Epidermal melanocyte (primary cell): ENCODE data around the gene GPLD1.

Experiments used
- DNase-seq: peaks from one replicate; pipeline ENCODE4 v3.0.0; 2011; ENCODE audit warnings: low spot score; ENCODE audit not compliant: insufficient read length

The GPLD1 gene

GRCh38 chr6:24455061-24455460 lies 34.3 kb downstream of the GPLD1 start:
- no peak for DNase-seq

DNA sequence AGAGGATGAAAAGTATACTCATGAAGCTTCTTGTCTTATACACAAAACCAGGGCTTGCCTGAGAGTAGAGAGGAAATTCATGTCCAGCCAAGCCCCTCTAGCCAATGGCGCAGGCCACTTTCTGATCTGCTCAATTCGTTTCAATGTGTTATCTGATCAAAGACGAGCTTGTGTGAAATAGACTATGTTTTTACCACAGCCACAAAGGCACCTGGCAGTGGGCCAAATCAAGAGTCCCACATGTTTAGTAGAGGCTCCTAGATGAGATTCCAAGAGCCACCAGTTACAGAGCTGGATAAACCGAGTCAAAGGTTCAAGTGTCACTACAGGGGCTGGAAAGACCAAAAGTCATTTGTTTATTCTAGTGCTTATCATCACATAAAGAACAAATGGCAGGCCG lies 34.9 kb downstream of the GPLD1 start:
- no peak for DNase-seq

DNA sequence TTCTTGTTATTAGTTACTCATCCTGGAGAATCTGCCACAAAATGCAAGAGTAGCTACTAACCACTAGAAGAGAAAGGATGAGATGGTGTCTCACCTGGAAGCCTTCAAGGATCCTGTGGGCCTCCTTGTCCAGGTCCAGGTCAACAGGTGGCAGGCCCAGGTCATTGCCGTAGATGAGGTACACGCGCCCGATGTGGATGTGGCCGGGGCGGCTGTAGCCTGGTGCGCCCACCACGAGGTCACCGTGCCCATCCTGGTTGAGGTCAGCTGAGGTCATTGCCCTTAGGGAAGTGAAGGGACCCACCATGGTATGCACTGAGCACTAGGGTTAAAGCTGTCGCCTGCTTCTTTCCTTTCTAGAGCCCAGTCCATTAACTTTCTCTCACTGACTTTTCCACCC lies 35.5 kb downstream of the GPLD1 start:
- DNase-seq: no peak

GRCh38 chr6:24451581-24452388 lies 37.6 kb downstream of the GPLD1 start:
- DNase-seq: no peak

- DNase-seq: no peak
Observed at GRCh38 chr6:24448828-24449525, 40.4 kb downstream of the GPLD1 start.

- DNase-seq: no peak
Observed at GRCh38 chr6:24448396-24448795, 41.0 kb downstream of the GPLD1 start.

DNA sequence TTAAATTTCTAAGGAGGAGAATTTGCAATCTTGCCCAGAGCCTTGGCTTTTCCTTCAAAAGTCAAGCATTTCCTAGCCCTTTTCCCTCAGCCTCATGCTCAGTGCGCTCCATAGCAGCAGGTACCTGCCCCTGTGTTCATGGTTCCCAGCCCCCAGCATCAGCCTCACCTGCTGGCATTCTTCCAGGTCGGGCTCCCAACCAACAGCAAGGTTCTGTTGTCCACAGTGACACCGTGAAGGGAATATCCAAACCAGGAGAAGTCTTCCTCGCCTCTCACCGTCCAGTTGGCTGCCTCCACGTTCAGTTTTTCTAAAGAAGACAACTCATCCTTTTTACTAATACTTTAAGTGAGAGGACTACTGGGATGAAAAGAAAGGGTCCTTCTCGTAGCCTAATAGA lies 42.7 kb downstream of the GPLD1 start:
- DNase-seq: no peak

DNA sequence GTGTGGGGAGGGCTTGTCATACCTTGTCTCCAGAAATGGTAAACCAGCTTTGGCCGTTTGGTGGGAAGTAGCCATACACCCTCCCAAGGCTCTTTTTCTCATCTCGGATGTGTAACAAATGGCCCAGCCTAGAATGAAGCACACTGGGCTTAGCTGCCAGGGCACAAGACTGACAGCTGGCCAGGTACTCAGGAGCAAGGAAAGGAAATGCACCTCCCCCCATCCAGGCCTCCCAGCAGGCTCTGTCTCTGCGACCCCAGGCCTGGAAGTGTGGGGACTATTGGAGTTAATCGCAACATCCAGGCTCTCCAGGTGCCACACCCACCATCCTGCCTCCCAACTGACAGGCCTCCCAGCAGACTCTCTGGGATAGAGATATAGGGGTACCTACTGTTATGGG lies 43.7 kb downstream of the GPLD1 start:
- no peak for DNase-seq

GRCh38 chr6:24444588-24444987 lies 44.8 kb downstream of the GPLD1 start:
- DNase-seq: no peak

DNA sequence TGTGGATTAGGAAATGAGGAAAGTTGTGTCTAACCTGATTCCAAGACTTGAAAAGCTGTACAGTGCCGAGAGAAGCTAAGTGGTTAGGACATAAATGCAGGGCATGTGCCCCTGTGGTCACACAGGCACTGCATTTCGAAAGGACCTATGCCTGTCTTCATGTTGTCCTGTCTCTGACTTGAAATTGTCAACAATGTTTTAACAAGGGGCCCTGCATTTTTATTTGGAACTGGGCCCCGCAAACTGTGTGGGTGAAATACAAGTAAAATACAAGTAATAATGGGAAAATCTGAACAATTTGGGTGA lies 47.8 kb downstream of the GPLD1 start:
- no peak for DNase-seq

DNA sequence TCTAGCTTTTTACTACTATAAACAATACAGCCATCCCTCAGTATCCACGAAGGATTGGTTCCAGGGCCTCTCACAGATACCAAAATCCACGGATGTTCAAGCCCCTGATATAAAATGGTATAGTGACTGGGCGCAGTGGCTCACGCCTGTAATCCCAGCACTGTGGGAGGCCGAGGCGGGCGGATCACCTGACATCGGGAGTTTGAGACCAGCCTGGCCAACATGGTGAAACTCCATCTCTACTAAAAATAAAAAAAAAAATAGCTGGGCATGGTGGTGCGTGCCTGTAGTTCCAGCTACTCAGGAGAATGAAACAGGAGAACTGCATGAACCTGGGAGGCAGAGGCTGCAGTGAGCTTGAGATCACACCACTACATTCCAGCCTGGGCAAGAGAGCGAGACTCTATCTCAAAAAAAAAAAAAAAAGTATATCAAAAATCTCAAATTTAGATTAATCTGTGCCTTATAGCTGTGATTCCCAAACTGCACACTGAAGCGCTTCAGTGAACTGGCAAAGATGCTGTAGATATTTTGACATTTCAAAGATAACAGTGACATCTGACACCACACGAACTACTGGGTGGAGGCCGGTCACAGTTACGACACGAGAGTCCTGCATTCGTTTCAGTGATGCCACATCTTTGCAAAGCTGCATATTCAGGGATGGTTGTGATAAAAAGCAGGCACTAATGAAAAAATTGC lies 48.3 kb downstream of the GPLD1 start:
- DNase-seq: no peak

- no peak for DNase-seq
Observed at GRCh38 chr6:24439858-24440539, 49.4 kb downstream of the GPLD1 start.

GRCh38 chr6:24436979-24437378 lies 52.4 kb downstream of the GPLD1 start:
- no peak for DNase-seq

GRCh38 chr6:24432611-24433010 lies 56.8 kb downstream of the GPLD1 start:
- DNase-seq: no peak

DNA sequence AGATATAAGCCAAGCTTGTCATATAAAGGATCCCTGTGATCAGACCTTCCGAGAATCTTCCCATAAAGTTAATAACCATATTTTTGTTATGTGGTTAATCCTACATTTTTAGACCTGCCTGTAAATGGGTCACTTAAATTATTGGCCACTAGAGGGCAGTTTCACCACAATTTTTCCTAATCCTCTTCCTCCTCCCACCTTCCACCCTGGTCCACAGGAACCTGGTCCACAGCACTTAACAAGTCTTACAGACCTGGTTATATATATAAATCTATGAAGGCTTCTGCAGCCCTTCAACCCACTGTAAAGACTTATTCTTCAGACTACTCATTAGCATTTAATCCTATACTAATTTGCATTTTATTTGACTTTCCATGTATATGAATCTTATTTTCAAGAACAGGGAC lies 58.3 kb downstream of the GPLD1 start:
- no peak for DNase-seq

- no peak for DNase-seq
Observed at GRCh38 chr6:24430086-24430485, 59.3 kb downstream of the GPLD1 start.

DNA sequence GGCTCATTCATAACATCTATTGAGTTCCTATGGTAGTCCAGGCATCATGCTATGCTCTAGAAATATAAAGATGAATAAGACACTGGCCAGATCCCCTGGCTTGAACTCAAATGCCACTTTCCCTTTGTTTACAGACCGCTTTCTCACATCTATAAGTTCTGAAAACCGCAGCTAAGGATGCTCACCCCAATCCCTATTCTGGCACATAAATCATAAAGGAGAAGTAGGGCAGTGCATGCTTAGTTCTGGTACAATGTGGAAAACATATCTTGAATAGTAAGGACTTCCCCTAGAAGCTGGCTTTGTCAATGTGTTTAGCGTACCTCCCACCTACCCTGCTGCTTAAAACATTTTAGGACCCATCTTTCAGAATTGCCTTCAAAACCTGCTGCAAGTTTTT lies 60.2 kb downstream of the GPLD1 start:
- no peak for DNase-seq

DNA sequence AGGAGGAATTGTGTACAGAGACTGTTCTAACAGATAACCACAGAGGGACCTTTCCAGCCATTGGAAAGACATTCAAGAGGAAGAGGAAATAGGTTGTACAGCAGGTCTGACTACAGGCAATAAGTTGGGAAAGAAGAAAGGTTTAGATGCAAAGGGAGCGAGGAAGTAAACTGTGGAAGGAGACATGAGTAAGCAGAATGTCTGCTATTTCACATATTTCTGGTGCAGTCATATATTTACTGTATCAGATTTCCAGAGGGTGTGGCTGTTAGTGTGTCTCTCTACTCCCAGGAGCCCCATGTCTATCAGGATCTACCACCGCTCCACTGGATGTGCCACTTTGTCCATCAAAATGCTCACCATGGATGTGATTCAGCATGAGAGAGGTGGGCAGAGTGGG lies 60.8 kb downstream of the GPLD1 start:
- DNase-seq: no peak

- no peak for DNase-seq
Observed at GRCh38 chr6:24426729-24427446, 62.5 kb downstream of the GPLD1 start.

DNA sequence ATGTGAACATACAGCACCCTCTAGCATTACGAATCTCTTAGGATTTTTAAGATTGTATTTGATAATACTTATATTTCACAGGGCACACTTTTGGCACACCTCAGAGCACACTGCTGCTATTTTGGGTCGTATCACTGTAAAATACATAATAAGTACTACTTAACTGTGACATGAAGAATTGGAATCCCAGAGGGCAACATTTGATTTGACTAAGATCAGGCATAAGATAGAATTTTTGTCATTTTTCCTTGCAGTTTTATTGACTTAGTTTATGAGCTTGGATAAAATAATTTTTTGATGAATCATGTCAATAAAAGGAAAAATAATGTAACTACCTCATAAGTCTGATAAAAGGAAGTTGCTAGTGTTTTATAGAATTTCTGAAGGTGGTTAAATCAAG lies 64.3 kb downstream of the GPLD1 start:
- DNase-seq: no peak

GRCh38 chr6:24419526-24419925 lies 69.9 kb downstream of the GPLD1 start:
- DNase-seq: no peak
